ENCODE measurements around the gene CCT3. TPM values are rescaled to one million over a fixed set of nuclear protein-coding genes. Genes with fewer than 3 reads are reported as not detected.

Gene CCT3
- total and polyA plus RNA-seq, 12 donors = 108 to 505 (median 258) TPM

GRCh38 chr1:156319664-156320063, 18.4 kb downstream of the CCT3 start:
- no peaks in the 10 kb centered on the region for H3K9me3 ChIP-seq (replicated peaks in 1 of 3)
- H3K36me3 ChIP-seq (replicated peaks in 1 of 2) = peaks cover 0 to 99% of the 10 kb centered on the region in 2 donors
- intact Hi-C loops (cut with DNase I) = loop anchor here in 1 of 2 donors (10.0 kb wide), 1 partner anchor 165 kb away; the partner anchor contains the start of gene SEMA4A
- peak in 1 of 7 donors; percentile 36 for DNase-seq
- H3K4me3 ChIP-seq = no peak overlapping the region
- H3K27ac ChIP-seq = no peak overlapping the region
- no peaks in the 10 kb centered on the region for H3K27me3 ChIP-seq
- TF ChIP-seq CTCF (IDR thresholded peaks at IDR 0.05) (peak; percentile 26 to 61 (median 44)), POLR2A (IDR thresholded peaks at IDR 0.05) (no peak)
- 56 to 75% (median 70%) methylated on average over 1 of the region's 1 CpG for WGBS, 4 donors
- no peaks in the 10 kb centered on the region for H3K4me1 ChIP-seq (replicated peaks in 1 of 2)

GRCh38 chr1:156316909-156317308, 21.2 kb downstream of the CCT3 start:
- Histone ChIP-seq H3K36me3 (replicated peaks in 1 of 2) (peaks cover 0 to 93% of the 10 kb centered on the region in 2 donors), H3K4me1 (replicated peaks in 1 of 2) (no peaks in the 10 kb centered on the region), H3K9me3 (replicated peaks in 1 of 3) (no peaks in the 10 kb centered on the region), H3K4me3 (no peak overlapping the region), H3K27me3 (no peaks in the 10 kb centered on the region), H3K27ac (no peak overlapping the region)
- 86 to 90% (median 88%) methylated on average over 7 of the region's 7 CpGs for WGBS, 4 donors
- TF ChIP-seq POLR2A (IDR thresholded peaks at IDR 0.05) (no peak), CTCF (IDR thresholded peaks at IDR 0.05) (no peak)
- intact Hi-C loops (cut with DNase I) = loop anchor here in 1 of 2 donors (10.0 kb wide), 1 partner anchor 162 kb away; the partner anchor contains the start of gene SEMA4A
- peak in 1 of 7 donors; percentile 2 for DNase-seq

- Histone ChIP-seq H3K27me3 (no peaks in the 10 kb centered on the region), H3K36me3 (replicated peaks in 1 of 2) (peaks cover 0 to 80% of the 10 kb centered on the region in 2 donors), H3K9me3 (replicated peaks in 1 of 3) (no peaks in the 10 kb centered on the region), H3K27ac (peak overlapping the region in 2 of 5 donors; percentile 63 to 68), H3K4me1 (replicated peaks in 1 of 2) (peaks cover 25 to 27% of the 10 kb centered on the region in 2 donors), H3K4me3 (no peak overlapping the region)
- peak; percentile 50 to 87 (median 83) for DNase-seq
- intact Hi-C loops (cut with DNase I) = loop anchor here in 1 of 2 donors (10.0 kb wide), 1 partner anchor 156 kb away; the partner anchor contains the start of gene SEMA4A
- 30 to 50% (median 41%) methylated on average over 6 of the region's 6 CpGs for WGBS, 4 donors
- no peak for TF ChIP-seq CTCF (IDR thresholded peaks at IDR 0.05)
- TF ChIP-seq POLR2A (IDR thresholded peaks at IDR 0.05) = no peak
These were observed 27.1 kb downstream of the CCT3 start for GRCh38 chr1:156310962-156311361.

DNA sequence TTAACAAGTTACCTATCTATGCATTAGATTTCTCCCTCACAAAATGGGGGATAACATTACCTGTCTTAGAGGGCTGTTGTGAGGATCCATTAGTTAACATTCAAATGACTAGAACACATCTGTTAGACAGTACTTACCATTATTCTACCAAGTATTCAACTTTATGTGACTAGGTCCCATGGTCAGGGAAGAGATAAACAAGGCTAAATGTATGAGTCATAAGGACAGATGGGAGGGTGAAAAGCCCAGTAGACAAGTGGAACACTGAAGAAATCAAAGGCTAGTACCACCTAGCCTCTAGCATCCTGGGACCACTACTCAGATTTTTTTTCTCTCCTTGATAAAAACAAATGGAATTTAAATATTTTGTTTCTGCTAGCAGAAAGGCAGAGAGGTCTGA, 30.0 kb downstream of the CCT3 start:
- Histone ChIP-seq H3K36me3 (replicated peaks in 1 of 2) (peaks cover 0 to 52% of the 10 kb centered on the region in 2 donors), H3K27ac (peak overlapping the region in 3 of 5 donors; percentile 66 to 72 (median 68))

More for the DNA sequence above, 30.0 kb downstream of the CCT3 start:
- TF ChIP-seq CTCF (IDR thresholded peaks at IDR 0.05) = no peak
- no peak for TF ChIP-seq POLR2A (IDR thresholded peaks at IDR 0.05)
- no peaks in the 10 kb centered on the region for H3K9me3 ChIP-seq (replicated peaks in 1 of 3)
- H3K4me3 ChIP-seq = no peak overlapping the region
- no peaks in the 10 kb centered on the region for H3K27me3 ChIP-seq
- intact Hi-C loops (cut with DNase I) = no loop called here
- DNase-seq = no peak
- H3K4me1 ChIP-seq (replicated peaks in 1 of 2) = peaks cover 25 to 31% of the 10 kb centered on the region in 2 donors

All from adrenal gland (tissue), 12 donors.